Measurements from ENCODE around the gene CAPN11.

Gene CAPN11

DNA sequence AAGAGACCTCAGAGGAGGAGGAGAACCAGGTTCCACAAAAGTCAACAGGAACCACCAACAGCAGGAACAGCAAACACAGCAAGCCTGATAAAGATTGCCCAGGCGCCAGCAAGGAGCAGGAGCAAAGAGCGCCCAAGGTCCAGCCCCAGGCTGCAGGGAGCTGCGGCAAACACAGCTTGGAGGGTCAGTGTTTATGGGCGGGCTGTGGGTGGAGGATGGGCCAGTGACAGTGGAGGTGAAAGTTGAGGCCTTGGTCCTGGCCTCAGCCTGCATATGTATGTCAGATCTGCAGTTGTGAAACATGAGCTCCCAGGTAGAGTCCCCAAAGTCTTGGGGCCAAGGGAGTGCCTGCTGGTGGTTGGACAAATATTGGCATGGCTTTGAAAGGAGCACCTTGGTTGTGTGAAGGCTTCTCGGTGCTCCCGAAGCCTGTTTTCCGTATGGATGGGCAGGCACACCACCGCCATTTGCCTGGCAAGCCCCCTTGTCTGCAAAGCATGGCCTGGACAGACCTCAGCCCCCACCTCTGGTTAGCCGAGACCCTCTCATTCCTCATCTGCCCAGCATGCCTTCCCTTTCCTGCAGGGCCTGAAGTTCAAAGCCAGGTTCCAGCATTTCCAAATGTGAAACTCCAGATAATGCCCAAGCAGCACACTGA is 2.0 kb upstream of the CAPN11 start:
- no peak for DNase-seq (ENCODE audit: low read depth)
- no peak overlapping the region for H3K4me3 ChIP-seq (ENCODE audit: low read depth, low read length)
- no peak for TF ChIP-seq CTCF (IDR thresholded peaks at IDR 0.05; ENCODE audit: insufficient read depth, low read depth, low read length, missing control alignments)

DNA sequence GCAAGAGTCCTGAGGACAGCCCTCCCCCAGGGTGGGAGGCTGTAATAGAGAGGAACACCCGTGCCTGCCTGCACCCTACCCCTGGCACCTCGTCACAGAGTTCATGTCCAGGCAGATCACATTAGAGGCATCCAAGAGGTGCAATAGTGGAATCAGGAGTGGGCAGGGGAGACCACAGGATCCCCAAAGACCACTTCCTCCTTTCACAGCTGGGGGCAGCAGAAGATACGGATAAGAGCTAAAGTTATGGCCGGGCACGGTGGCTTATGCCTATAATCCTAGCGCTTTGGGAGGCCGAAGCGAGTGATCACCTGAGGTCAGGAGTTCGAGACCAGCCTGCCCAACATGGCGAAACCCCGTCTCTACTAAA is 1.5 kb upstream of the CAPN11 start:
- DNase-seq (ENCODE audit: low read depth), result no peak
- no peak overlapping the region for H3K4me3 ChIP-seq (ENCODE audit: low read depth, low read length)
- TF ChIP-seq CTCF (IDR thresholded peaks at IDR 0.05; ENCODE audit: insufficient read depth, low read depth, low read length, missing control alignments), result no peak

DNA sequence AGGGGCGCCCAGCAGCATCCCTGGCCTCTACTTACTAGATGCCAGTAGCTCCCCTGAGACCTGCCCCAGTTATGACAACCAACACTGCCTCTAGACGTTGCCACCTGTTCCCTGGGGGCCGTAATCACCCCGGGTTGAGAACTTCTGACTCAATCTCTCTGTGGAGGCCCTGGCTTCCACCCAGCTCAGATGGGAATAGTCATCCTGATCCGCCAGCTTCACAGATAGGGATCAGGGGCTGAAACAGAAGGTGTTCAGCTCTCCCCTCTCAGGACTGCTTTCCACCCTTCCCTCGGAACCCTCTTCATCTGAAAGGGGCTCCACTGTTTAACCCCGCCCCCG is 3.3 kb downstream of the CAPN11 start:
- no peak for TF ChIP-seq CTCF (IDR thresholded peaks at IDR 0.05; ENCODE audit: insufficient read depth, low read depth, low read length, missing control alignments)
- H3K4me3 ChIP-seq (ENCODE audit: low read depth, low read length), result no peak overlapping the region
- no peak for DNase-seq (ENCODE audit: low read depth)

DNA sequence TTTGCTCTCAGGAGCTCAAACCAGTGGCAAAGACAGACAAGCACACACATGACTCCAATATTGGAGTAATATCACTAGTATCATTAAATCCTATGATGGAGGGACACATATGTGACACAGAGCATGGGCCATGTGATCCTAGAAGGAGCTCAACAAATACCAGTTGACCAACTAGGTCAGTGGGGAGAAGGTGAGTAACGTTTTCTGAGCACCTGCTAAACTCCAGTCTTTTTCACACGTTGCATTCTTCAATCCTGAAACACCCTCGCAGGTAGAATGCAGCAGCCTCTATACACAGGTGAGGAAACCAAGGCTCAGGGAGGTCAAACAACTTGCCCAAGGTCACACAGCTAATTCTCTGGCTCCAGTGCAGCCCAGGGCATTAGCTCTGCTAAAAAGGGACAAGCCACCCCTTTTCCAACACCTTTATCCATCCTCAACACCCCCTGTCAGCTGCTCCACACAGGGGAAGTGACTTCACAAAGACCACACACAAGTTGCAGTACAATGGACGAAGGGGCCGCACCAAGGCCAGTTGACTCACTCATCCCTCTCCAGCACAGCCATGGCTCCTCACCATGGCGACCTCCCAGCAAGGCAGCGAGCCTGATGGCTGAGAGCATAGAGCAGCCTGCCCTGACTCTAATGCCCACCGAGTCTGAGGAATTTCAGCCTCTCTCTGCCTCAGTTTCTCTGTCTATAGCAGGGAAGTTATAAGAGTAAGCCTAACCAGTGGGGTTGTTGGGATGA is 4.4 kb downstream of the CAPN11 start:
- no peak for DNase-seq (ENCODE audit: low read depth)
- no peak for TF ChIP-seq CTCF (IDR thresholded peaks at IDR 0.05; ENCODE audit: insufficient read depth, low read depth, low read length, missing control alignments)
- no peak overlapping the region for H3K4me3 ChIP-seq (ENCODE audit: low read depth, low read length)

DNA sequence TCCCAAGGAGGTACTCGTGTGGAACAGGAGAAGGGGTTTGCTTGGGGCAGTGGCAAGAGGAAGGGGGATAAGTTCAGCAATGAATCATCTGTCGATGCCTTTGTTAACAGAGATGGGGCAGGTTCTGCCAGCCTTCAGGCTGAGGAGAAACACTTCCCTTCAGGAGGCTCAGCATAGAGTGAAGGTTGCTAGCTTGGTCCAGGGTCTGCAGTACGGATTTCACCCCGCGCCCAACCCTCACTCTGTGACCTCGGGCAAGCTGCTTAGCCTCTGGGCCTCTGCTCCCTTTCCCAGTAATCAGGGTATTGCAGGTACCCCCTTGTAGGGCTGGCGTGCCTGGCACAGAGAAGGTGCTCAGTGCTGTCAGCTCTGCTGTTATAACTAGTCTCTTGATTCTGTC is 7.5 kb downstream of the CAPN11 start:
- H3K4me3 ChIP-seq (ENCODE audit: low read depth, low read length), result no peak overlapping the region
- DNase-seq (ENCODE audit: low read depth), result no peak
- no peak for TF ChIP-seq CTCF (IDR thresholded peaks at IDR 0.05; ENCODE audit: insufficient read depth, low read depth, low read length, missing control alignments)

GRCh38 chr6:44166591-44167184 is 8.1 kb downstream of the CAPN11 start:
- DNase-seq (ENCODE audit: low read depth), result no peak
- no peak for TF ChIP-seq CTCF (IDR thresholded peaks at IDR 0.05; ENCODE audit: insufficient read depth, low read depth, low read length, missing control alignments)
- no peak overlapping the region for H3K4me3 ChIP-seq (ENCODE audit: low read depth, low read length)

All from GM12865 (cell line).